Neural cell (in vitro differentiated cells): ENCODE results near the gene HADHB. TPM values are rescaled to one million over a fixed set of nuclear protein-coding genes. Genes with fewer than 3 reads are reported as not detected.

Experiments
- H2AFZ ChIP-seq: fragments of 200-600, 300-800 bp; sonication (generic), shearing (Covaris generic); 2 replicates; pipeline ENCODE4 v1.6.0; 2014; ENCODE audit warnings: low read depth, mild to moderate bottlenecking, antibody characterized with exemption, low read length, moderate library complexity
- H3F3A ChIP-seq: fragments of 200-600 bp; shearing (Covaris generic); 2 replicates; pipeline ENCODE4 v1.6.1; 2016; ENCODE audit warnings: mild to moderate bottlenecking, moderate library complexity, mixed read lengths, antibody characterized with exemption, low read length; ENCODE audit not compliant: insufficient read depth, poor library complexity, severe bottlenecking
- H3K27ac ChIP-seq: fragments of 200-600, 300-800 bp; sonication (generic), shearing (Covaris generic); 2 replicates; pipeline ENCODE4 v1.5.1; 2014; ENCODE audit warnings: mild to moderate bottlenecking, low read length, moderate library complexity
- H3K27me3 ChIP-seq: fragments of 300-800, 200-600 bp; sonication (generic), shearing (Covaris generic); 2 replicates; pipeline ENCODE4 v1.6.0; 2014; ENCODE audit warnings: mild to moderate bottlenecking, low read depth, low read length, moderate library complexity; ENCODE audit not compliant: insufficient read depth
- H3K36me3 ChIP-seq: fragments of 300-800, 200-600 bp; sonication (generic), shearing (Covaris generic); 2 replicates; pipeline ENCODE4 v1.5.1; 2014; ENCODE audit warnings: mild to moderate bottlenecking, antibody characterized with exemption, low read length, moderate library complexity; ENCODE audit not compliant: insufficient read depth
- H3K4me2 ChIP-seq: fragments of 300-800, 200-600 bp; sonication (generic), shearing (Covaris generic); 2 replicates; pipeline ENCODE4 v1.6.0; 2014; ENCODE audit warnings: mild to moderate bottlenecking, low read length
- H3K4me3 ChIP-seq: fragments of 300-800, 200-600 bp; sonication (generic), shearing (Covaris generic); 2 replicates; pipeline ENCODE4 v1.5.1; 2014; ENCODE audit warnings: mild to moderate bottlenecking, low read length, moderate library complexity
- H3K79me2 ChIP-seq: fragments of 200-600 bp; shearing (Covaris generic); replicated peaks from 2 replicates; pipeline ENCODE4 v1.6.0; 2014; ENCODE audit warnings: mild to moderate bottlenecking, low read length, moderate library complexity; ENCODE audit not compliant: insufficient read depth
- H3K9ac ChIP-seq: fragments of 300-800, 200-600 bp; sonication (generic), shearing (Covaris generic); 2 replicates; pipeline ENCODE4 v1.6.1; 2016; ENCODE audit warnings: mild to moderate bottlenecking, low read length, mixed read lengths
- H3K9me2 ChIP-seq: fragments of 200-600 bp; shearing (Covaris generic); 2 replicates; pipeline ENCODE4 v1.6.1; 2016; ENCODE audit warnings: mild to moderate bottlenecking, low read length, mixed read lengths; ENCODE audit not compliant: insufficient read depth
- H3K9me3 ChIP-seq: fragments of 200-600, 300-800 bp; sonication (generic), shearing (Covaris generic); 2 replicates; pipeline ENCODE4 v1.6.1; 2016; ENCODE audit warnings: mild to moderate bottlenecking, mixed run types, low read length, moderate library complexity, mixed read lengths
- H4K20me1 ChIP-seq: fragments of 200-600 bp; shearing (Covaris generic); 2 replicates; pipeline ENCODE4 v1.6.1; 2016; ENCODE audit warnings: mild to moderate bottlenecking, mixed run types; ENCODE audit not compliant: insufficient read depth
- CTCF ChIP-seq: fragments of 450-650 bp; IDR thresholded peaks from 2 replicates; pipeline ENCODE4 v1.5.1; 2014; ENCODE audit warnings: antibody characterized with exemption, mild to moderate bottlenecking, moderate library complexity; ENCODE audit not compliant: poor library complexity, severe bottlenecking
- EP300 ChIP-seq: fragments of 450-650 bp; conservative IDR thresholded peaks from 2 replicates; pipeline ENCODE4 v1.6.1; 2014; ENCODE audit warnings: antibody characterized with exemption, mild to moderate bottlenecking, moderate library complexity; ENCODE audit not compliant: poor library complexity, severe bottlenecking
- EZH2 ChIP-seq: fragments of 200-600, 300-800 bp; shearing (Covaris generic), sonication (generic); IDR thresholded peaks from 2 replicates; pipeline ENCODE4 v1.6.1; 2014; ENCODE audit warnings: antibody characterized with exemption, low read length, borderline replicate concordance, mild to moderate bottlenecking; ENCODE audit not compliant: insufficient read depth, poor library complexity, severe bottlenecking
- MXI1 ChIP-seq: fragments of 450-650 bp; conservative IDR thresholded peaks from 2 replicates; pipeline ENCODE4 v1.6.1; 2014; ENCODE audit warnings: antibody characterized with exemption, mild to moderate bottlenecking; ENCODE audit not compliant: poor library complexity, severe bottlenecking
- RAD21 ChIP-seq: fragments of 450-650 bp; conservative IDR thresholded peaks from 2 replicates; pipeline ENCODE4 v1.6.1; 2014; ENCODE audit warnings: antibody characterized with exemption, mild to moderate bottlenecking, moderate library complexity
- REST ChIP-seq: IDR thresholded peaks from 2 replicates; pipeline ENCODE4 v1.6.1; 2012; ENCODE audit warnings: borderline replicate concordance
- SMC3 ChIP-seq: fragments of 450-650 bp; conservative IDR thresholded peaks from 2 replicates; pipeline ENCODE4 v1.6.1; 2014; ENCODE audit warnings: antibody characterized with exemption, mild to moderate bottlenecking, moderate library complexity; ENCODE audit not compliant: poor library complexity
- TAF1 ChIP-seq: IDR thresholded peaks from 2 replicates; pipeline ENCODE4 v1.6.1; 2012; ENCODE audit warnings: low read depth
- polyA plus RNA-seq: library from polyadenylated mRNA; depleted of rRNA; stranded (reverse); fragments of >200 nt; gene quantifications from 2 replicates; pipeline ENCODE4 v1.2.3, GENCODE V29; 2014

HADHB gene
- polyA plus RNA-seq, 1 donor from 2014 or later: 30.5 TPM

GRCh38 chr2:26283606-26284005 is 38.9 kb downstream of the HADHB start:
- TF ChIP-seq CTCF (no peak), MXI1 (no peak), RAD21 (no peak)
- no peaks in the 10 kb centered on the region for H3K9me3 ChIP-seq
- H4K20me1 ChIP-seq: no peaks in the 10 kb centered on the region
- H3K27me3 ChIP-seq: no peaks in the 10 kb centered on the region
- no peaks in the 10 kb centered on the region for H3F3A ChIP-seq
- H3K9ac ChIP-seq: no peak overlapping the region
- H3K79me2 ChIP-seq: no peaks in the 10 kb centered on the region
- H3K36me3 ChIP-seq: peaks cover 10% of the 10 kb centered on the region
- H3K4me3 ChIP-seq: no peak overlapping the region
- H3K9me2 ChIP-seq: no peaks in the 10 kb centered on the region
- H3K27ac ChIP-seq: no peak overlapping the region
- no peak overlapping the region for H3K4me2 ChIP-seq
- no peak overlapping the region for H2AFZ ChIP-seq

- Histone ChIP-seq H3F3A (no peaks in the 10 kb centered on the region), H3K9me3 (no peaks in the 10 kb centered on the region), H3K79me2 (no peaks in the 10 kb centered on the region), H3K9ac (no peak overlapping the region), H2AFZ (no peak overlapping the region), H4K20me1 (no peaks in the 10 kb centered on the region), H3K27me3 (no peaks in the 10 kb centered on the region), H3K27ac (no peak overlapping the region), H3K4me2 (no peak overlapping the region), H3K36me3 (peaks cover 7% of the 10 kb centered on the region), H3K4me3 (no peak overlapping the region), H3K9me2 (no peaks in the 10 kb centered on the region)
- no peak for TF ChIP-seq REST
- no peak for TF ChIP-seq CTCF
- TF ChIP-seq EZH2: no peak
- no peak for TF ChIP-seq RAD21
Measured at GRCh38 chr2:26284132-26284531, 39.4 kb downstream of the HADHB start.

GRCh38 chr2:26285931-26286330 is 41.2 kb downstream of the HADHB start:
- H3K27me3 ChIP-seq: no peaks in the 10 kb centered on the region
- H3K27ac ChIP-seq: no peak overlapping the region
- no peak overlapping the region for H2AFZ ChIP-seq
- no peak overlapping the region for H3K4me2 ChIP-seq
- H3K9ac ChIP-seq: no peak overlapping the region
- H4K20me1 ChIP-seq: no peaks in the 10 kb centered on the region
- no peaks in the 10 kb centered on the region for H3K9me2 ChIP-seq
- H3K9me3 ChIP-seq: no peaks in the 10 kb centered on the region
- no peaks in the 10 kb centered on the region for H3F3A ChIP-seq
- no peaks in the 10 kb centered on the region for H3K79me2 ChIP-seq
- H3K4me3 ChIP-seq: no peak overlapping the region
- H3K36me3 ChIP-seq: peaks cover 7% of the 10 kb centered on the region
- TF ChIP-seq SMC3 (no peak), EP300 (no peak), MXI1 (no peak), REST (no peak), TAF1 (no peak), CTCF (no peak), RAD21 (no peak)
